ENCODE data around the gene A4GALT.

DNA sequence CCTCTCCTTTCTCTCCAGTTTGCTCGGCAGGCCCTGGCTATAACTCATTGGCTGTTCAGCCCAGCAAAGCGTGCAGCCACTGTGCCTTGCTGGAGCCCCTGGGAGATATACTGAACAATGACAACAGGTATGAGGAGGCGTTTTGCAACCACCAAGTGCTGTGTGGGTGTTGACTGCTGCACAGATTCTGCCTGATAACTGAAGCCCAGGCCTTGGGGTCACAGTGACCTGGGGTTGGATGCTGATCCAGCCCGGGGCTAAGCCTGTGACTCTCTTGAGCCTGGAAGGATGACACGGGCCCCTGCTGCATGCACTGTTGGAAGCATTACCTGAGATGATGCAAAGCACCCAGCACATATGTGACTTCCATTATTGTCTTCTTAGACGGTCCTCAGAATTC lies 13.7 kb upstream of the A4GALT start:
- TF ChIP-seq TAF1 (IDR thresholded peaks at IDR 0.05; ENCODE audit: borderline replicate concordance, insufficient read depth, low read length) (no peak), POLR2AphosphoS5 (IDR thresholded peaks at IDR 0.05; ENCODE audit: low read depth, low read length) (no peak), SIN3A (IDR thresholded peaks at IDR 0.05; ENCODE audit: borderline replicate concordance, insufficient read depth, low read length) (no peak)
- TF ChIP-seq, protein P1, sequence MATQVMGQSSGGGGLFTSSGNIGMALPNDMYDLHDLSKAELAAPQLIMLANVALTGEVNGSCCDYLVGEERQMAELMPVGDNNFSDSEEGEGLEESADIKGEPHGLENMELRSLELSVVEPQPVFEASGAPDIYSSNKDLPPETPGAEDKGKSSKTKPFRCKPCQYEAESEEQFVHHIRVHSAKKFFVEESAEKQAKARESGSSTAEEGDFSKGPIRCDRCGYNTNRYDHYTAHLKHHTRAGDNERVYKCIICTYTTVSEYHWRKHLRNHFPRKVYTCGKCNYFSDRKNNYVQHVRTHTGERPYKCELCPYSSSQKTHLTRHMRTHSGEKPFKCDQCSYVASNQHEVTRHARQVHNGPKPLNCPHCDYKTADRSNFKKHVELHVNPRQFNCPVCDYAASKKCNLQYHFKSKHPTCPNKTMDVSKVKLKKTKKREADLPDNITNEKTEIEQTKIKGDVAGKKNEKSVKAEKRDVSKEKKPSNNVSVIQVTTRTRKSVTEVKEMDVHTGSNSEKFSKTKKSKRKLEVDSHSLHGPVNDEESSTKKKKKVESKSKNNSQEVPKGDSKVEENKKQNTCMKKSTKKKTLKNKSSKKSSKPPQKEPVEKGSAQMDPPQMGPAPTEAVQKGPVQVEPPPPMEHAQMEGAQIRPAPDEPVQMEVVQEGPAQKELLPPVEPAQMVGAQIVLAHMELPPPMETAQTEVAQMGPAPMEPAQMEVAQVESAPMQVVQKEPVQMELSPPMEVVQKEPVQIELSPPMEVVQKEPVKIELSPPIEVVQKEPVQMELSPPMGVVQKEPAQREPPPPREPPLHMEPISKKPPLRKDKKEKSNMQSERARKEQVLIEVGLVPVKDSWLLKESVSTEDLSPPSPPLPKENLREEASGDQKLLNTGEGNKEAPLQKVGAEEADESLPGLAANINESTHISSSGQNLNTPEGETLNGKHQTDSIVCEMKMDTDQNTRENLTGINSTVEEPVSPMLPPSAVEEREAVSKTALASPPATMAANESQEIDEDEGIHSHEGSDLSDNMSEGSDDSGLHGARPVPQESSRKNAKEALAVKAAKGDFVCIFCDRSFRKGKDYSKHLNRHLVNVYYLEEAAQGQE (IDR thresholded peaks at IDR 0.05; ENCODE audit: insufficient read depth in 1 of 2, low read depth in 2 of 2, low read length in 2 of 2) = no peak
